ENCODE data around the gene ZNF813.
"Not testable (repeated sequence)": the region's sequence is repeated elsewhere in the genome, so short reads cannot be mapped to it uniquely, and the experiment has no call there.

The ZNF813 gene

DNA sequence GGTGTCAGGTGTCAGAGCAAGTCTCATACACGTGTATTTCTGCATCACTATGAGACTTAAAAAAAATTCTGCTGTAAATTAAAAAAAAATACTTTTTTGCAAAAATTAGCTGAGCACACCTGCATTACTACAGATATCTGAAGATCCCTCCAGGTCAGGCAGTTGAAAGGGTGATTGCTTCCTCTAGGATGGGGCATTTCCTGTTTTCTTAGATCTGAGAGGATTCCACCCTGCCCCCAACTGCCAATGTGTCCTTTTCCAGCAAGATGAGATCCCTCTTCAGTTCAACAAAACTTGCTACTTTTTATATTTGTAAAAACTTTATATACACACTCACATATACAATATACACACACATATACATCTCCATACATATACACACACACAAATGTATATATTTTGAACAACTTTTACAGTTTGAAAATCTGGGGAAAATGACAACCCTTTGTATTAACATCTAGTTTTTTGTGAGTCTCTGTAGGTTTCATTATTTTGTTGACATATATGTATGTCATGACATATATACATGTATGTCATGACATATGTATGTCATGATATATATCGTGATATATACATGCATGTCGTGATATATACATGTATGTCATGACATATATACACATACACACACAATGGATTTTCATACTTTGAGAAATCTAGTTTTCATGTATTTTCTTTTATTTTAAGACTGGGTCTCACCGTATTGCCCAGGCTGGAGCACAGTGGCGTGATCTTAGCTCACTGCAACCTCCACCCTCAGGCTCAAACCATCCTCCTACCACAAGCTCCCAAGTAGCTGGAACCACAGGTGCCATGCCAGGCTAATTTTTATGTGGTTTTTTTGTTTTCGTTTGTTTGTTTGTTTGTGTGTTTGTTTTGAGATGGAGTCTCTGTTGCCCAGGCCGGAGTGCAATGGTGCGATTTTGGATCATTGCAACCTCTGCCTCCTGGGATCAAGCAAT lies 17.8 kb downstream of the ZNF813 start:
- no peak for DNase-seq

DNA sequence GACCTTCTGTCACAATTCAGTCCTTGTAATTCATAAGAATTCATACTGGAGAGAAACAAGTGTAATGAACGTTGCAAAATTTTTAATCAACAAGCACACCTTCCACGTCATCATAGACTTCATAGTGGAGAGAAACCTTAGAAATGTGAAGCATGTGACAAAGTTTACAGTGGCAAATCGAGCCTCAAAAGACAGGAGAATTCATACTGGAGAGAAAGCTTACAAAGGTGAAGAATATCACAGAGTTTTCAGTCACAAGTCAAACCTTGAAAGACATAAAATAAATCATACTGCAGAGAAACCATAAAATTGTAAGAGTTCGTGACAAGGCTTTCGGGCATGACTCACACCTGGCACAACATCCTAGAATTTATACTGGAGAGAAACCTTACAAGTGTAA lies 24.6 kb downstream of the ZNF813 start:
- DNase-seq: no peak

DNA sequence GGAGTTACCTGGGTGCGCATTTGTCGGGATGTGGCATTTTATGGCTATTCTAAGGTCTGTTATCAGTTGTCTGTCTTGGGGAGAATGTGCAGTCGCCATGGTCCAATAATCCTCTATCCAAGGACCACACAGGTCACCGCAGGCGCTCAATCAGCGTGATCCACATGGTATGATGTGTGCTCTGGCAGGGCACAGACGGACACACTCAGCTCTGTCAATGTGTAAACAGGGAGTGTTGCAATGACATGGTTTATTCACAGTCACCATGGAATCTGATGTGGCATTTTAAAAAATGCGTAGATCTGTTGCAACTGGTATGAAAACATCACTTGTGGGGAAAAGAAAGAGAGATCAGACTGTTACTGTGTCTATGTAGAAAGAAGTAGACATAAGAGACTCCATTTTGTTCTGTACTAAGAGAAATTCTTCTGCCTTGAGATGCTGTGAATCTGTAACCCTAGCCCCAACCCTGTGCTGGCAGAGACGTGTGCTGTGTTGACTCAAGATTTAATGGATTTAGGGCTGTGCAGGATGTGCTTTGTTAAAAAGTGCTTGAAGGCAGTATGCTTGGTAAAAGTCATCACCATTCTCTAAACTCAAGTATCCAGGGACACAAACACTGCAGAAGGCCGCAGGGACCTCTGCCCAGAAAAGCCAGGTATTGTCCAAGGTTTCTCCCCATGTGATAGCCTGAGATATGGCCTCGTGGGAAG lies 29.9 kb downstream of the ZNF813 start:
- not testable (repeated sequence) for DNase-seq

DNA sequence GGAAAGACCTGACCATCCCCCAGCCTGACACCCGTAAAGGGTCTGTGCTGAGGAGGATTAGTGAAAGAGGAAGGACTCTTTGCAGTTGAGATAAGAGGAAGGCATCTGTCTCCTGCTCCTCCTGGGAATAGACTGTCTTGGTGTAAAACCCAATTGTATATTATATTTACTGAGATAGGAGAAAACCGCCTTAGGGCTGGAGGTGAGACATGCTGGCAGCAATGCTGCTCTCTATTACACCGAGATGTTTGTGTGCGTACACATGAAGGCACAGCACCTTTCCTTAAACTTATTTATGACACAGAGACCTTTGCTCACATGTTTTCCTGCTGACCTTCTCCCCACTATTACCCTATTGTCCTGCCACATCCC lies 30.5 kb downstream of the ZNF813 start:
- DNase-seq: not testable (repeated sequence)

DNA sequence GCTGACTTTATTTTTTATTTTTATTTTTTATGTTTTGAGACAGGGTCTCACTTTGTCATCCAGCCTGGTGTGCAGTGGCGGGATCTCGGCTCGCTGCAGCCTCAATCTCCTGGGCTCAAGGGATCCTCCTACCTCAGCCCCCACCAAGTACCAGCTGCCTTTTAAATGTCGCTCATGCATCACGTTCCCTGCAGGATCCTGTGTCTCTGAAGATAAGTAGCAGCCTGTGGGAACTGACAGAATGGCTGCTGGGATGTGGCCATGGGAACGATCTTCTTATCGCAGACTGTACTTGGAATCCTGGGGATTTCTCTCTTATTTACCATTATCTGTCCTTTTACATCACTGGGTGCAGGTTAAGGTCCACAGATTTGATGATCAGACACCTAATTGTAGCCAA lies 35.6 kb downstream of the ZNF813 start:
- DNase-seq: not testable (repeated sequence)

DNA sequence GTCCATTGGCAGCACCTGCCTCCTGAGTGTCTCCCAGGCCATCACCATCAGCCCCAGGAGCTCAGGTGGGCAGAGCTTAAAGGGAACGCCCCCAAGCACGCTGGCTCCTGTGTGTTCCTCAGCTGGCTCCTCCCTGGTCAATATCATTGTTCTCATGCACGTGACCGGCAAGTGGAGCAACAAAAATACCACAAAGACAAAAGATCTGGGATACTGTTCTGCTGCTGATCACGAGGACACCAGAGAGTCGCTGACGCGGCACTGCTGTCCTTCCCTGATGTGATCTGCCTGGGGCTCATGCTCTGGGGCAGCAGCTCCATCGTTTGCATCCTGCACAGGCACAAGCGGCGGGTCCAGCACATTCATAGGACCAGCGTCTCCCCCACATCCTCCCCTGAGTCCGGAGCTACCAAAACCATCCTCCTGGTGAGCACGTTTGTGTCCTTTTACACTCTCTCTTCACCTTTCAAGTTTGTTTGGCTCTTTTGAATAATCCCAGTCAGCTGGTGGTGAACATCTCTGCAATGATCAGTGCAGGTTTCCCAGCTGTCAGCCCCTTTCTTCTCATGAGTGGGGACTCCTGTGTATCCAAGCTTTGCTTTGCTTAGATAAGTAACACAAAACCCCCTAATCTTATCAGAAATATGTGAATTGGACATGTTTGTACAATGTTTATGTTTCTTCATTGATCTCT lies 36.3 kb downstream of the ZNF813 start:
- not testable (repeated sequence) for DNase-seq

DNA sequence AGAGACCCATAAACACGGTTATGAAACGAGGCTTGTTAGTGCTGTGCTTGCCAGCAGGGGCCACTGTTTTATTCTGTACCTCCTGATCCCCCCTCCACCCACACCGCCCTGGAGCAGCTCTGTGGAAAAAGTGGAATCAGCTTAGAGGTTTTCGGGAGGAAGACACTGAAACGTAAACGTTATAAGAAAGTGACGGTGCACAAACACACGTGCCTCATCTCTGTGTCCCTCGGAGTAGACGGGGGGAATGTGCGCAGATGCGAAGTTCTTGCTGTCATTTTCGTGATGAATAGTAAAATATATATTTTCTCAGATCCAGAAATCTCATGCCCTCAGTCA lies 36.8 kb downstream of the ZNF813 start:
- not testable (repeated sequence) for DNase-seq

DNA sequence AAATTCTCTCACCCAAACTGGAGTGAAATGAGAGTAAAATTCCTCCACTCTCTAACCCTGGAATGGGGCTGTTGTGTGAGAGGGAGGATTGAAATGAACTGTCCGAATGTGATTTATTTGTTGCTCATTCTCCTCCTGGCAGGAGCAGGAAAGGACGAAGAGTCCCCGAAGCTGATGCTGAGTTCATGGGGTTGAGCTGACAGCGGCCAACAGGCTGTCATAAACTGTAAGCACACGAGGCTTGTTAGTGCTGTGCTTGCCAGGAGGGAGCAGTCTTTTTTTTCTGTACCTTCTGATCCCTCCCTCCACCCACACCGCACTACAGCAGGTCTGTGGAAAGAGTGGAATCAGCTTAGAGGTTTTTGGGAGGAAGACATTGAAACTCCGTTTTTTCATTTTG lies 37.4 kb downstream of the ZNF813 start:
- no peak for DNase-seq

DNA sequence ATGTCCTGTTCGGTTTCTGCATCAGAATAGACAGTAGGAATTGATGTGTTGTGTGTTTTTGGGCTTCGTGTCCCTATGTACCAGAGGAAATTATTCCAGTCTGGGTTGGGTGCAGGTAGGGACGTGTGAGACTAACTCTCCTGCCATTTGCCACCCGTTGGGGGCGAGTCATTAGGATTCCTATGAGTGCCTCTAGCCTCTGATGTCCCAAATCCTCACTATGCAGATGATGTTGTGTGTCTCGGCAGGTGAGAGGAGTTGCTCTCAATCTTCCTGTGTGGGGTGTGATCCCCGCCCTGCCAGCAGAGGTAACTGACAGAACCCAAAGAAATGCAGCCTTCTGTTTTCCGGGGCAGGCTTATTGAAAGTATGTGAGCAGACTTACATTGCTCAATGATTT lies 39.2 kb downstream of the ZNF813 start:
- DNase-seq: no peak

DNA sequence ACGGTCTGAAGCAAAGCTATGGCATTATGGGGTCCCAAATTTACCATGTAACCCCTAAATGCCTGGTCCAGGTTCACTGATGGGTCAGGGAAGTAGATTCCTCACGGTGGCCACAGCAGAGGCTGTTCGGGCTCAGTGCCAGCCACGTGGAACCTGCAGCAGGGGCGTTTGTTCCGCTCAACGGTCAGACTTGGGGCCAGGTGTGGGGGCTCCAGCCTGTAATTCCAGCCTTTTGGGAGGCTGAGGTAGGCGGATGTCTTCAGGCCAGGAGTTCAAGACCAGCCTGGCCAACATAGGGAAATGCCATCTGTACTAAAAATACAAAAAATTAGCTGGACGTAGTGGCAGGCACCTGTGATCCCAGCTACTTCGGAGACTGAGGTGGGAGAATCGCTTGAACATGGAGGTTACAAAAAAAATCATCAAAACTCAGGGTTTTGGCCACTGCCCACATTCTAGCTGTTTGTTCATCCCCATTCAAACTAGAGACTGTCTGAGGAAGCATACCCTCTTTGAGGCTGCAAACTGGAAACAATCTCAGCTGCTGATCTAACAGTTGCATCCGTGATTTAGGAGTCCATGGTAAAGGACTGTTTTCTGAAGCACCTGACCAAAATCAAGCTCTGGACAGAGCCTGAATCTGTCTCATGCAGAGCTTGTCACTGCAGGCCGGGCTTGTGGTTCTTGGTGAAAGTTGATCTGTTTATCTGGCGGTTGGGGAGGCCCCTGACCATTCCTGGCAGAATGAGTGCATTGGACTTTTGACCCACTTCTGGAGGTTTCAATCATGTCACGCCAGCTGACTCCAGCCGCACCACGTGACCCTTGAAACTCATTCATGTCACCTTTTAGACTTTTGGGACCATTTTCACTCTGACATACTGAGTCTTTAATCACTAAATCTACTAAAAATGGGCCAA lies 40.2 kb downstream of the ZNF813 start:
- no peak for DNase-seq

DNA sequence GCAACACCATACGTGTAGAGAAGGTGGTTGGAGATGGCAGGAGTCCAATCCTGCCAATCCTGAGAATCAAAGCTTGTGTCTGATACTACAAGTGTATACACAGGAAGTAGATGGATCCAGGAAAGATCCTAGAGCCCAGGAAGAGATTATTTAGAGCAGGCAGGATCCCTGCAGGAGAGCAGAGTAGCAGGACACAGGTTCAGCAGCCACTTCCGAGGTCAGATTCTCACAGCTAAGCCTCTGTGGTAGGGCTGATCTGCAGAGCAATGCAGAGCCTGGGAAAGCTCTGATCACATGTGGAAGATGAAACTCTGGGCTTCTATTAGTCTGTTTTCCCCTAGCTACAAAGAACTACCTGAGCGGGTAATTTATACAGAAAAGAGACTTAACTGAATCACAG lies 41.9 kb downstream of the ZNF813 start:
- no peak for DNase-seq

DNA sequence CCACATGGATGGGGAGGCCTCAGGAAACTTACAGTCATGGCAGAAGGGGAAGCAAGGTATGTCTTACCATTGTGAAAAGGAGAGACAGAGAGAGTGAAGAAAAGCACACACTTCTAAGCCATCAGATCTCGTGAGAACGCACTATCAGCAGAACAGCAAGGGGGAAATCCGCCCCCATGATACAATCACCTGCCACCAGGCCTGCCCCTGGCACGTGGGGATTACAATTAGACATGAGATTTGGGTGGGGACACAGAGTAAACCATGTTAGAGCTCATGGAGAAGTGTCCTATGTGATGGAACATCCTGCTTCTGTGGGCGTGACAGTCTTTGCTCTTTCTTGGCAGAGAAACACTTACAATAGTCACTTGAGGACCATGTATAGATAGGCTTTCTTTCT lies 42.3 kb downstream of the ZNF813 start:
- no peak for DNase-seq

DNA sequence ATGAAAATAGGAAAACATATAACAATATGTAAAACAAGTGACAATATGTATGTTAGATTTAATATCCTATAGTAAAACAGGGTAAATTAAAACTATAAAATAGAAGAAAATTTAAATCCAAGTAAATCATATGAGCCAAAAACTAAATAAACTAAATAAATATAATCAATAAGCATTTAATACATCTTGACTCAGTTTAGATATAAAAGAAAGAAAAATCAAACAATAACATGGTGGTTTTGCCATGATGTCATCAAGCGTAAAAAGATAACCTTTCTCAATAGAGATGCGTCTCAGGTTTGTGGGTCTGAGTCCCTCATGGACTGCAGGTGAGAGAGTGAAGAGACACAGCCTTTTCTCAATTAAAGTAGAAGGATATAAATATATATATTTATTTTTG lies 43.8 kb downstream of the ZNF813 start:
- DNase-seq: no peak

DNA sequence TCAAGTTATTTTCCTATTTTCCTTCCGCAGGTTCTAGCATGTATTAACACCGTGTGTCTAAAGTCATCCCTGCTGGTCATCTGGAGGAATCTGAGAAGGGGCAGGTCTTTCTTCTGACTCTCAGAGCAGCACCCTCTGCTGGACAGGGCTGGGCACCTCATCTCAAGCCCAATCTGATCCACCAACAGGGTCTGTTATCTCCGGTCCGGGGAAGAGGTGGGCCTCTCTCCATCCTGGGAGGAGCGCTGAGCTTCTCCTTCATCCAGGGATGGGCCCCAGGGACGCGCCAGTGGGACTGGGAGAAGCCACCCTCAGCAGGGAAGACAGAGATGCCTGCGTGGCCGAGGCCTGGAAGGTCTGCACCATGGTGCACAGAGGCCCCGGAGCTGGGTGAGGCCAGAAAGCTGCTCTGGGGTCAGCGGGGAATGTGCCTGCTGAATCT lies 44.4 kb downstream of the ZNF813 start:
- peak; percentile 51 to 60 for DNase-seq

DNA sequence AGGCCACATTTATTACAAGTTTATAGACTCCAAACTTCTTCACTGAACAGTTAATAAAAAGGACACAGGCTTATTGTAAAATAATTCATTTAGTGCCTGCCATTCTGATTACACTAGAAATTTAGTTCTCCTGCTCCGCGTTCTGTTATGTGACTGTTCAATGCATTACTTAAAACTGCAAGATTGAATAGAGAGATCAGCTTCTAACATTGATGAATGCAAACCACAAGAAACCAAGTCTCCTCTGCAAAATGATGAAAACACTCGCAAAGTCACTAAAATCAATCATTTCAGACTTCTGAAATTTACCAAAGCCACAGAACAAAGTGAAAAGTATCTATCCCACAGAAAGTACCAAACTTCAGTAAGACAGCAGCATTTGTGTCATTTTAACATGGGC lies 47.5 kb downstream of the ZNF813 start:
- not testable (repeated sequence) for DNase-seq

DNA sequence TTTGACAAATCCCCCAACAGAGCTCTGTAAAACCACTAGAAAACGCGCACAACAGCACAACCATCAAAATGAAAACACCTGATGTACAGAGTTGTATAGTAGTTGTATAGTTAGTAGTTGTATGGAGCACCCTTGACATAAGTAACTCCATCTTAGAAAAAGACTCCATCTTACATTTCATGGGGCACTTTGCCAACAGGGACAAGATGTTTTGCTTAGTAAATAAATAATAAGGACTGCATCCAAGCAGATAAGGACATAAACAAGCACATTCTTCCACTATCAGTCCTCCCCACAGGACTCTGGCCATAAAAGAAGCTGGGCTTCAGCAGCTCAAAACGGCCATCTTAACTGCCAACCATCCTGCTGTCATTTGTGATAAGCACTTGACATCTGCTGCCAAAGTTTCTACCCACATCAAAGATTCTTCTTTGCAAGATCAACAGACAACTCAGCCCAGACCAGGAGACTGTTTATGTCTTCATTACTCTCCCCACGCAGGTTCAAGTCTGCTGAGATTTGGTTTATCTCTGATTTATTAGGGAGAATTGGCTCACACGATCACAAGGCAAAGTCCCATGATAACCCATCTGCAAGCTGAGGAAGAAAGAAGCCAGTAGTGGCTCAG lies 49.7 kb downstream of the ZNF813 start:
- DNase-seq: no peak

DNA sequence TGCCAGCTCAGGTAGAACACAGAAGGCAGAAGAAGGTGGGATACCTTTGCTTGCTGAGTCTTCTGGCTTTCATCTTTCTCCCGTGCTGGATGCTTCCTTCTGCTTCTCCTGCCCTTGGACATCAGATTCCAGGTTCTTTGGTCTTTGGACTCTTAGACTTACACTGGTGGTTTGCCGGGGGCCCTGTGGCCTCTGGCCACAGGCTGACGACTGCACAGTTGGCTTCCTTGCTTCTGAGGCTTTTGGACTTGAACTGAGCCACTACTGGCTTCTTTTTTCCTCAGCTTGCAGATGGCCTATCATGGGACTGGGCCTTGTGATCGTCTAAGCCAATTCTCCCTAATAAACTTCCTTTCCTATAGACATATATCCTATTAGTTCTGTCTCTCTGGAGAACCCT lies 50.6 kb downstream of the ZNF813 start:
- no peak for DNase-seq

DNA sequence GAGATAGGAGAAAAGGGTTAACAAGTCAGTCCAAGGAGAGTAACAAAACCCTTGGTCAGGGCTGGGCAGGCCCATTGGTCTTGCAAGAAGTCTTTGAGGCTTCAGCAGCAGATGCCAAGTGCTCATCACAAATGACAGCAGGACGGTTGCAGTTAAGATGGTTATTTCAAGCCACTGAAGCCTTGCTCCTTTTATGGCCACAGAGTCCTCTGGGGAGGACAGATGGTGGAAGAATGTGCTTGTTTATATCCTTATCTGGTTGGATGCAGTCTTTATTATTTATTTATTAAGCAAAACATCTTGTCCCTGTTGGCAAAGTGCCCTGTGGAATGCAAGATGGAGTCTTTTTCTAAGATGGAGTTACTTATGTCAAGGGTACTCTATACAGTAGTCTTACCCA lies 51.2 kb downstream of the ZNF813 start:
- no peak for DNase-seq

DNA sequence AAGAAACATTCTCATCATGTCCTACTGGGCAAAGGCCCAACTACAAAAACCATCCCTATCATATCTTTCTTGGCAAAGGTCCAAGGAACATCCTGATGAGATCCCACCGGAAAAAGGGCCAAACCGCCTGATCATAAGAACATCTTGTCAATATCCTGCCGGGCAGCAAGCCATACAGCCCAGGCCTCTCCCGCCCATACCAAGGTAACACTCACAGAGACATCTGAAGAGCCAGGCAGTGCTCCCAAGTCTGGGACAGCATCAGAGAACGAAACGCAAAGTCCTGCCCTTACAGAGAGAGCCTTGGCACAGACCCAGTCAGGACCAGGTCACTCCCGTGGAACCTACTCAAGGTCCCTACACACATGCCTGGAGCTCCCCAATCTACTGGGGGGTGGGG lies 51.9 kb downstream of the ZNF813 start:
- DNase-seq: no peak

DNA sequence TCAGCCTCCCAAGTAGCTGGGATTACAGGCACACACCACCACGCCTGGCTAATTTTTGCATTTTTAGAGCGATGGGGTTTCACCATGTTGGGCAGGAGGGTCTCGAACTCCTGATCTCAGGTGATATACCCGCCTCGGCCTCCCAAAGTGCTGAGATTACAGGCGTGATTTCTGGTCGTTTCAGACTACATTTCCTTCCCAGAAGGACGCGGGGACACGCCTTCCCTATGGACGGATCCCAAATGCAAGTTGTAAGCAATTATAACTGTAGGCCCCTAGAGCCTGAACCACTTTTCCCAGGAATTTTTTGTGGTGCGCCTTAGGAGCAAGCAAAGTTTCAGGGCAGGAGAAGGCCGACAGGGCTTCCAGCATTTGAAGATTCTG lies 52.6 kb downstream of the ZNF813 start:
- DNase-seq: no peak

DNA sequence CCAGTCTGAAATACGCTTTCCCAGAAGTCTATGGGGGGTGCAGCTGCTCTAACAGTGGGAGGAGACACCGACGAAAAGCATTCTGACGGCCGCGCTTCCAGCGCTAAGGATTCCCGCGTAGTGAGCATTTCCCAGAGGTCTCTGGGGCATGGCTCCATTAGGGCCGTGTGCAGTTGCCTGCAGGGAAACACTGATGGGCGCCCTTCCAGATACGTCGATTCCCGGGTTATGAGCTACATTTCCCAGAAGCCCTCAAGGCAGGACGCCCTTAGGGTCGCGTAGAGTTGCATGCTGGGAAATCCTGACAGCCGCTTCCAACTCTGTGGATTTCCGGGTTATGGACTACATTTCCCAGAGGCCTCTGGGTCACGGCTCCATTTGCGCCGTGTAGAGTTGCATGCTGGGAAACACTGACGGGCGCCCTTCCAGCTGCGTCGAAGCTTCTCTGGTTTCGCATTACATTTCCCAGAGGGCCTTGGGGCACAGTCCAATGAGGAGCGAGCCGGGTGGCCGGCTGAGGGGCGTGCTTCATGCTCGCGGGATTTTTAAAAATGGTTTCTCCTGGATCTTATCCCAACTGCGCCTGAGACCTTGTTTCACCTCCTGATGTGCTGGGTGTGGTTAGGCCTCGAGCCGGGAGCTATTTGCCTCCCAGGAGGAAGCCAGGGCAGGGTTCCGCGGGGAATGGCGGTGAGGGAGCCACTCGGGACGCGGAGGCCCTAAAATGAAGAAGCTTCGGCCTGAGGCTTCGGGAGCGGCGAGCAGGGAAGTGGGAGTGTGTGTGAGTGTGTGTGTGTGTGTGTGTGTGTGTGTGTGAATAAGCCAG lies 53.2 kb downstream of the ZNF813 start:
- peak; percentile 94 to 95 for DNase-seq

Measured in inflammatory macrophage treated with lipopolysaccharide for 1 hour (primary cell).